HUES64 (cell line): ENCODE measurements around the gene ABHD16B.

Source experiments
- H3K27ac ChIP-seq: 2 replicates; pipeline ENCODE4 v1.7.0; 2013; ENCODE audit warnings: low read depth, low read length, inconsistent platforms
- H3K27me3 ChIP-seq: 2 replicates; pipeline ENCODE4 v1.6.1; 2013; ENCODE audit warnings: mild to moderate bottlenecking, low read length; ENCODE audit not compliant: insufficient read depth
- H3K36me3 ChIP-seq: 2 replicates; pipeline ENCODE4 v1.6.1; 2013; ENCODE audit warnings: mild to moderate bottlenecking, low read length; ENCODE audit not compliant: insufficient read depth
- H3K4me1 ChIP-seq: 2 replicates; pipeline ENCODE4 v1.6.1; 2013; ENCODE audit warnings: mild to moderate bottlenecking, low read length, moderate library complexity; ENCODE audit not compliant: insufficient read depth
- H3K4me3 ChIP-seq: 2 replicates; pipeline ENCODE4 v1.5.1; 2013; ENCODE audit warnings: mild to moderate bottlenecking, low read length, moderate library complexity
- H3K9ac ChIP-seq: 2 replicates; pipeline ENCODE4 v1.6.1; 2013; ENCODE audit warnings: mild to moderate bottlenecking, low read depth, low read length
- H3K9me3 ChIP-seq: 2 replicates; pipeline ENCODE4 v1.6.1; 2013; ENCODE audit warnings: low read depth, low read length; ENCODE audit not compliant: insufficient read depth
- WGBS: fragments of 150-250, 120-280 bp; methylation state at CpG from one replicate; pipeline ENCODE4 v1.1.7; 2013; ENCODE audit warnings: missing lambda C conversion rate; 5-methylcytosine and 5-hydroxymethylcytosine counted together

ABHD16B gene

DNA sequence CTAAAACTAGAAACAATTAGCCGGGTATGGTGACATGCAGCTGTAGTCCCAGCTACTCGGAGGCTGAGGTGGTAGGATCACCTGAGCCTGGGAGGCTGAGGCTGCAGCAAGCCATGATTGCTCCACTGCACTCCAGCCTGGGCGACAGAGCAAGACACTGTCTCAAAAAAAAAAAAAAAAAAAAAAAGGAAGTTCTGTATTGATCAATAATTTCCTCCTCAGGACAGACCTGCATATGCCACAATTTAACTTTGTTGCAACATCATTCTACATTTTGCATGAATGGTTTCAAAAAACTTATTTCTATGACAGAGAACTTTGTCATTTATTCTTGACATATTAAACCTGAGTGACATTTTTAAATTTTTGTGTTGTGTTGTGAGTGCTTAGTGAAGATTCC, 39.1 kb downstream of the ABHD16B start:
- 94% methylated on average over 2 of the region's 3 CpGs for WGBS
- H3K27ac ChIP-seq, result no peak overlapping the region
- H3K4me1 ChIP-seq, result peaks cover 10% of the 10 kb centered on the region; the same call in 1 of the 2 replicates
- H3K9me3 ChIP-seq, result no peaks in the 10 kb centered on the region
- no peaks in the 10 kb centered on the region for H3K27me3 ChIP-seq
- H3K36me3 ChIP-seq, result 0 out of 2 replicates have a peak, but pooled peaks cover 6% of the 10 kb centered on the region
- H3K9ac ChIP-seq, result no peak overlapping the region
- H3K4me3 ChIP-seq, result no peak overlapping the region

DNA sequence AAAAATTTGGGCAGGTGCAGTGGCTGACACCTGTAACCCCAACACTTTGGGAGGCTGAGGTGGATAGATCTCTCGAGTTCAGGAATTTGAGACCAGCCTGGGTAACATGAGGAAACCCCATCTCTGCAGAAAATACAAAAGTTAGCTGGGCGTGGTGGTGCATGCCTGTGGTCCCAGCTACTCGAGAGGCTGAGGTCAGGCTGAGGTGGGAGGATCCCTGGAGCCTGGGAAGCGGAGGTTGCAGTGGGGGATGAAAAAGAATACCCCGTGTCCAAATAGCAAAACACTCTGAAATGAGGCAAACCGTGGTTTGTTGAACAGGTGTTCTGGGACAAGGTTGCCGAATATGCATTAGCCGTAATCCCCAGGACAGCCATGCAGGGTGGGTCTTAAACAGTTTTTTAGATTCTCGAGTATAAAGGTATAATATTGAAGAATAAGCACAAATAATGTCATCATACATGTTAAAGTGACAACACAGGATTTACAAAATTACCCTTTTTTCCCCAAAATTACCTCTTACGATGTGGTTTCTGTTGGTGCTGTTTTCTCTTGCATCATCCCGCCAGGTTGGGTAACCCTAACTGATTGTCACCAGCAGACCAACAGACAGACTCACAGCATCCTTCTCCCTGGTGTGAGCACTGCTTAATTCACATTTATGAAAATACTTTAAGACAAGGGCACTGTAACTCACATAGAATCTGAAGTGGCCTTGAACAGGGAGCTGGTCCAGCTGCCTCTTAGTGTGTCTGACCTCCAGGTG, 42.7 kb downstream of the ABHD16B start:
- H3K4me3 ChIP-seq, result no peak overlapping the region
- no peaks in the 10 kb centered on the region for H3K9me3 ChIP-seq
- 92% methylated on average over 10 of the region's 11 CpGs for WGBS
- no peaks in the 10 kb centered on the region for H3K27me3 ChIP-seq
- 0 out of 2 replicates have a peak, but pooled peaks cover 3% of the 10 kb centered on the region for H3K36me3 ChIP-seq
- no peak overlapping the region for H3K27ac ChIP-seq
- no peak overlapping the region for H3K9ac ChIP-seq
- no peaks in the 10 kb centered on the region for H3K4me1 ChIP-seq

DNA sequence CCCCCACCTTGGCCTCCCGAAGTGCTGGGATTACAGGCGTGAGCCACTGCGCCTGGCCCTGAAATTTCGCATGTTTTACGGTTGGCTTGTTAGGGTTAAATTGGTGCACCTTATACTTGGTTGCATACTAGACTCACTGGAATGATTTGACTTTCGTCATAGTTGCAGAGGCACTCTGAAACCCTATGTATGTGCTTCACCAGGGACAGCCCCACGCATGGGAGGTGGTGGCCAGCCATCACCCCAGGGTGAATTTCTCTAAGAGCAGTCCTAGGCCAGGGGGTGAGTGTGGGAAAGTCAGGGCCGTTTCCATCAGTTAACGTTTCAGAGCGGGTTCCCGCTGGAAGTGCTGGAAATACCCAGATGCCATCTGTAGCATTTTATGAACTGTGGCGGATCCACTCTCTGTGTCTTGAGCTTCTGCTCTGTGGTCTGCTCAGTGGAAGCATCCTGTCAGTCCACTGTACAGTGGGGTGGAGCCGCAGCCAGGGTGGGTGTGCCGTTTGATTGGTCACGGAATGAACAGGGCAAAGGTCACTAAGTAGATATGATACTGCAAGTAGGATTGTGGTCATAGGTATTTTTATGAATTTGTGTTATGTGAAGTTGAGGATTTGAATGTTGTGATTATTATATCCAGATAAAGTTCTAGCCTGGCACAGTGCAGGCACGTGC, 46.8 kb downstream of the ABHD16B start:
- Histone ChIP-seq H3K36me3 (no peaks in the 10 kb centered on the region), H3K9me3 (no peaks in the 10 kb centered on the region), H3K9ac (no peak overlapping the region), H3K27ac (no peak overlapping the region), H3K4me1 (no peaks in the 10 kb centered on the region; the same call in 1 of the 2 replicates), H3K4me3 (no peak overlapping the region), H3K27me3 (no peaks in the 10 kb centered on the region)
- 95% methylated on average over 16 of the region's 16 CpGs for WGBS

DNA sequence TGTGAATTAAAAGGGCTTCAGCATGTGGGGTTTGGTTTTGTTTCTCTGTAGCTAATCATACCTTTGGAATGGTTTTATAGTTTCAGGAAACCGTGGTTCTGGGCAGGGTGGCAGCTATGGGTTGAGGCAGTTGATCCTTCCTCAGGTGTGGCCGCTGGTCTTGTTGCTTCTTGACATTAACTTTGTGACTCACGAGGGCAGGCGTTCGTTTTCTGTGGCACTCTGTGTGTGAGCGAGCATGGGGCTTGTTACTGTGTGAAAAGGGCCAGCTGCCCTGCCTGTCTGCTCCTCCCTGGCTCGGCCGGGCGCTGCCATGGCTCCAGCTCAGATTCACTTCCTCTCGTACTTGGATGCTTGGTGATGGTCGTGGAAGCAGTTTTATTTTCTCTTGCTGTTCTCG, 49.9 kb downstream of the ABHD16B start:
- H3K27ac ChIP-seq, result no peak overlapping the region

More for the DNA sequence above, 49.9 kb downstream of the ABHD16B start:
- no peak overlapping the region for H3K9ac ChIP-seq
- H3K4me1 ChIP-seq, result no peaks in the 10 kb centered on the region; the same call in 1 of the 2 replicates
- no peaks in the 10 kb centered on the region for H3K9me3 ChIP-seq
- no peaks in the 10 kb centered on the region for H3K27me3 ChIP-seq
- no peaks in the 10 kb centered on the region for H3K36me3 ChIP-seq
- whole genome bisulfite sequencing, result 91% methylated on average over 12 of the region's 12 CpGs
- H3K4me3 ChIP-seq, result no peak overlapping the region
